Heart left ventricle (tissue), 16 donors: ENCODE data around the gene LRRN4. TPM values are rescaled to one million over a fixed set of nuclear protein-coding genes. Genes with fewer than 3 reads are reported as not detected.

Source experiments
- ATAC-seq, 4 donors: fragments of 200-7000 bp; cut with Tn5 transposase; one replicate each; pipeline ENCODE4 v1.9.1; 2020 to 2022; ENCODE audit warnings: moderate library complexity in 4 of 4, mild to moderate bottlenecking in 3 of 4, moderate number of reproducible peaks in 1 of 4
- DNase-seq, 5 donors: peaks; one replicate each; pipeline ENCODE4 v3.0.0-alpha.2; 2020
- H3K27ac ChIP-seq, 12 donors: fragments of 200-600 bp; sonication (generic) in 4 of 12; one replicate each; pipeline versions ENCODE4 v1.5.0 to v1.8.0; 2016 to 2022; ENCODE audit warnings: mild to moderate bottlenecking in 2 of 12
- H3K27me3 ChIP-seq, 9 donors: fragments of 200-600 bp; sonication (generic) in 2 of 9; one replicate each; pipeline versions ENCODE4 v1.5.1 to v1.8.0; 2016 to 2022; ENCODE audit warnings: mild to moderate bottlenecking in 3 of 9
- H3K36me3 ChIP-seq, 9 donors: fragments of 200-600 bp; sonication (generic) in 2 of 9; one replicate each; pipeline versions ENCODE4 v1.5.0 to v1.8.0; 2018 to 2022; ENCODE audit warnings: mild to moderate bottlenecking in 2 of 9
- H3K4me1 ChIP-seq, 12 donors: fragments of 200-600 bp; sonication (generic) in 4 of 12; one replicate each; pipeline versions ENCODE4 v1.5.0 to v1.8.0; 2016 to 2022; ENCODE audit warnings: mild to moderate bottlenecking in 3 of 12
- H3K4me3 ChIP-seq, 12 donors: fragments of 200-600 bp; sonication (generic) in 4 of 12; one replicate each; pipeline versions ENCODE4 v1.5.0 to v1.8.0; 2017 to 2022; ENCODE audit warnings: mild to moderate bottlenecking in 9 of 12, moderate library complexity in 4 of 12
- H3K9me3 ChIP-seq, 12 donors: fragments of 200-600 bp; sonication (generic) in 4 of 12; one replicate each; pipeline versions ENCODE4 v1.5.0 to v1.8.0; 2016 to 2022; ENCODE audit warnings: mild to moderate bottlenecking in 1 of 12
- CTCF ChIP-seq, 12 donors: fragments of 200-600 bp; sonication (generic) in 4 of 12; IDR thresholded peaks; one replicate each; pipeline versions ENCODE4 v1.5.0 to v1.8.0; 2018 to 2022; ENCODE audit warnings: antibody characterized with exemption in 12 of 12, mild to moderate bottlenecking in 5 of 12
- POLR2A ChIP-seq, 2 donors: fragments of 450-650 bp; IDR thresholded peaks; one replicate each; pipeline ENCODE4 v1.6.1; 2017; ENCODE audit warnings: antibody characterized with exemption in 2 of 2, mild to moderate bottlenecking in 2 of 2, moderate library complexity in 2 of 2
- WGBS, 4 donors: extraction: QIAGEN DNeasy Blood & Tissue Kit in 2 of 4; methylation state at CpG; one replicate each; pipeline versions ENCODE4 v1.1.5 to v1.1.7; 2013 to 2018; 5-methylcytosine and 5-hydroxymethylcytosine counted together
- intact Hi-C, 10 donors: fragments of 100-400 bp; cut with DNase I; formaldehyde crosslinking; loops; one replicate each; pipeline versions ENCODE4 v1.11.1 to v1.14.2; 2022
- polyA plus RNA-seq, 2 donors: library from polyadenylated mRNA; stranded (reverse); fragments of 200-250 nt; gene quantifications; one replicate each; pipeline ENCODE4 v1.2.3, GENCODE V29; 2013
- total RNA-seq, 9 donors: library from RNA; depleted of rRNA in 2 of 9; stranded (reverse); fragments of >200 nt in 2 of 9; fragmentation: NEBNext Ultra II Directional in 3 of 9; extraction: Animal tissue kit (Norgen Biotek cat#: 25700) in 3 of 9; gene quantifications; one replicate each; pipeline versions ENCODE4 v1.1.0 to v1.2.4, GENCODE V29; 2016 to 2023
- donor health status: ischemic (EF 13 %, LVEDD 7.1; RV severe dilation, severe dysfunction).
- donor health status: healthy with polysubstance abuse.
- donor health status: DM: no; HTN: yes; CAD: no.
- donor health status: DM: no; HTN: no; CAD: no.
- donor health status: ischemic (EF 25% LVEDD 6.9; RV normal size, moderate dysfunction).
- donor health status: ischemic (EF 25% LVEDD 5.7; RV mildly dilated, moderate dysfunction).
- donor health status: healthy.
- donor health status: DM: yes; HTN: yes; CAD: no.
- donor health status: ischemic (EF 35%, LVEDD 5.7; RV mildly dilated, moderate dysfunction).
- donor health status: nonischemic (EF 11% LVEDD 7.7; RV severe dilation, severe dysfunction).
- donor health status: DM: yes; HTN: yes; CAD: no.
- donor health status: PGD.
- donor health status: ischemic (EF 29% LVEDD 5.4; RV normal size, mild dysfunction).
- donor health status: nonischemic (EF 23%, LVEDD 6.1; RV moderate dilation, normal function).

Gene LRRN4
- total and polyA plus RNA-seq, 11 donors = 0.12 to 18.7 (median 0.17) TPM; not detected in 4

DNA sequence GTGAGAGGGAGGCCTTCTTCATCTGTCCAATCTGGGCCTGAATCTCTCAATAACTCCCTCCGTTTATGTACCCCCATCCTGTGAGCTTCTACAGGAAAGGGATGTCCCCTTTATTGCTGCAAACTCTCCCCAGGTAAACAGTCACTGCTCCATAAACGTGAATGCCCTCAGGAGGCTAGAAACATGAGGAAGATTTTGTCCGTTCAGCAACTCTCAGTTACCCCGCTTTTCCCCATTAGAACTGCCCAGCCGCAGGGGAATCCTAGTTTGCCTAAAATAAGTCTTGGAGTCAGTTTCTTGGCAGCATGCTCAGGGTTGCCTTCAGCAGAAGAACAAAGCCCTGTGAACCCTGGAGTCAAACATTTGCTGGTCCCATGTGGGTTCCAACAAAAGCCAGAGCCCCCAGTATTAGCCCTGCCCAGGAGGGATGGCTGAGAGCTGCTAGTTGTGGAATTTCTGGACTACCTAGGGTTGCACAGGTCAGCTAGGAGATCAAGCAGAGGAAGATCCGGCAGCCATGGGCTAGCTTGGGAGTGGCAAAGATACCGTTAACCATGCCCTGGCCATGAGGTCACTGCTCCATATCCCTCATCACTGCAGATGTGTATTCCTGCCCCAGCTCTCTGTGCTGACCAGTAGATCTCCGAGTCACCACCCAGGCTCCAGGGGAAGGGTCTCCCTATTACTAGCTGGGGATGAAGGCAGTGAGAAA, 640 bp downstream of the LRRN4 start:
- no peak overlapping the region for H3K27ac ChIP-seq
- peaks cover 0 to 27% (median 9%) of the 10 kb centered on the region in 12 donors for H3K4me1 ChIP-seq
- H3K9me3 ChIP-seq = no peaks in the 10 kb centered on the region
- peak overlapping the region in 1 of 12 donors; percentile 1 for H3K4me3 ChIP-seq
- no peak for TF ChIP-seq POLR2A (IDR thresholded peaks at IDR 0.05)
- no peak for TF ChIP-seq CTCF (IDR thresholded peaks at IDR 0.05)
- DNase-seq = no peak
- WGBS, 4 donors = 55 to 67% (median 64%) methylated on average over 5 to 8 of the region's 8 CpGs
- intact Hi-C loops = no loop called here
- H3K36me3 ChIP-seq = no peaks in the 10 kb centered on the region
- peaks cover 0 to 28% (median 6%) of the 10 kb centered on the region in 9 donors for H3K27me3 ChIP-seq
- ATAC-seq = no peak

DNA sequence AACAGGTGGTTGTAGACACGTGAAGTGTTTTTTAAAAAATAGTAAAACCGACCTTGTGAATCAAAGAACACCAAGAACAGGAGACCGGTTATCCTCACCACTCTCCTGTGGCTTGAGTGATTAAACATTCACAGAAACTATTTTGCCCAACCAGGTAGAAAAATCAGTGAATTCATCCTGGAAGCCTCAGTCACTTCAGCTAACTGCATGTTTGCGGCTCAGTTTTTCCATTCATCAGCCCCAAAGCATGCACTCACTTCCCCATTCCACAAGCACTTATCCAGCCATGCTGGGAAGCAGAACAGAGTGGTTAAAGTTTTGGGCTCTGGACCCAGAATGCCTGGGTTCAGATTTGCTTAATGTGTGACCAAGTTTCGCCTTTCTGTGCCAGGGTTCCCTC, 2.4 kb downstream of the LRRN4 start:
- no peak overlapping the region for H3K27ac ChIP-seq
- DNase-seq (no peak), ATAC-seq (no peak)
- intact Hi-C loops = no loop called here
- peak overlapping the region in 5 of 12 donors; percentile 26 to 52 (median 42) for H3K4me3 ChIP-seq
- no peaks in the 10 kb centered on the region for H3K36me3 ChIP-seq
- peaks cover 0 to 28% (median 6%) of the 10 kb centered on the region in 9 donors for H3K27me3 ChIP-seq
- H3K9me3 ChIP-seq = no peaks in the 10 kb centered on the region
- WGBS, 4 donors = 61 to 71% (median 66%) methylated on average over 5 of the region's 5 CpGs
- H3K4me1 ChIP-seq = peaks cover 0 to 27% (median 9%) of the 10 kb centered on the region in 12 donors
- TF ChIP-seq POLR2A (IDR thresholded peaks at IDR 0.05) = no peak
- no peak for TF ChIP-seq CTCF (IDR thresholded peaks at IDR 0.05)

- H3K27me3 ChIP-seq = peaks cover 0 to 28% (median 6%) of the 10 kb centered on the region in 9 donors
- peaks cover 0 to 2% (median 0%) of the 10 kb centered on the region in 9 donors for H3K36me3 ChIP-seq
- H3K27ac ChIP-seq = no peak overlapping the region
- intact Hi-C loops = no loop called here
- ATAC-seq (no peak), DNase-seq (no peak)
- no peak overlapping the region for H3K4me3 ChIP-seq
- peaks cover 0 to 16% (median 5%) of the 10 kb centered on the region in 12 donors for H3K4me1 ChIP-seq
- no peaks in the 10 kb centered on the region for H3K9me3 ChIP-seq
- WGBS, 4 donors = 83 to 92% (median 89%) methylated on average over 3 of the region's 3 CpGs
- TF ChIP-seq POLR2A (IDR thresholded peaks at IDR 0.05) (no peak), CTCF (IDR thresholded peaks at IDR 0.05) (no peak)
These were observed 5.5 kb downstream of the LRRN4 start for GRCh38 chr20:6048391-6048790.

DNA sequence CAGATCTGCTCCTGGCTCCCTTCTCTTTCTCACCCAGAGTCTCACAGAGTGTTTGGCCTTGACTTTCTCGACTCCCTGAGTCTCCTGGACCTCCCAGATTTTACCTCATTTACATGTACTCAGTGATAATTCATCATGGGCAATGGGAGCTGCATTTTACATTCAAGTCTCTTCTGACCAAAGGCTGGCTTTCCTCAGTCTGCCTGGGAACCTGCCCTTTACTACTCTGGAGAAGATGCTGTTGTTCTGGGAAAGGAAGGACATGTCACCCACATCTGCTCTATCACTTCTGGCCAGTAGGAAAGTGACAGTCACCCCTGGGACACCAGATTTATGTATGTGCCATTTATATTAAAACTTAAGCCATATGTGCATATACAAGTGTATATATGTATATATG, 7.4 kb downstream of the LRRN4 start:
- WGBS, 4 donors = 45 to 68% (median 59%) methylated on average over 1 of the region's 1 CpG
- no peak for DNase-seq
- H3K36me3 ChIP-seq = peaks cover 0 to 13% (median 7%) of the 10 kb centered on the region in 9 donors
- peaks cover 0 to 8% (median 0%) of the 10 kb centered on the region in 9 donors for H3K27me3 ChIP-seq
- no peak for ATAC-seq
- H3K27ac ChIP-seq = no peak overlapping the region
- H3K4me3 ChIP-seq = no peak overlapping the region
- intact Hi-C loops = no loop called here
- no peaks in the 10 kb centered on the region for H3K4me1 ChIP-seq
- TF ChIP-seq CTCF (IDR thresholded peaks at IDR 0.05) (no peak), POLR2A (IDR thresholded peaks at IDR 0.05) (no peak)
- H3K9me3 ChIP-seq = no peaks in the 10 kb centered on the region
